ENCODE results near the gene PAX3.

PAX3 gene

DNA sequence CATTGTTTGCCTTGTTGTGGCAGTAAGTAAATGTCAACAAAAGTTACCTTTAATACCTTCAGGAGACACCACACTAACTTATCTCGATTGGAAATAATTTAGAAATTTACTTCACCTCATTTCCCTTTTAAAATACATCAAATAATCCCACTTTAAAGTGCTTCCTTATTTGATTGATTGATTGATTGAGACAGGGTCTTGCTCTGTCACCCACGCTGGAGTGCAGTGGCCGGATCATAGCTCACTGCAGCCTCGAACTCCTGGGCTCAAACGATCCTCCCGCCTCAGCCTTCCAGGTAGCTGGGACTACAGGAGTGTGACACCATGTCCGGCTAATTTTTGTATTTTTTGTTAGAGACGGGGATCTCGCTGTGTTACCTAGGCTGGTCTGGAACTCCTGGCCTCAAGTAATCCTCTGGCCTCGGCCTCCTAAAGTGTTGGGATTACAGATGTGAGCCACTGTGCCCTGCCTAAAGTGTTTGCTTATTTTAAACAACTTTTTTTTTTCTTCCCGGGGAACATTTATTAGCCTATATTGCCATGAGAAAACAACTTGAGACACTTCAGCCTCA is 12.0 kb upstream of the PAX3 start:
- no peak for DNase-seq (ENCODE audit: low spot score)

DNA sequence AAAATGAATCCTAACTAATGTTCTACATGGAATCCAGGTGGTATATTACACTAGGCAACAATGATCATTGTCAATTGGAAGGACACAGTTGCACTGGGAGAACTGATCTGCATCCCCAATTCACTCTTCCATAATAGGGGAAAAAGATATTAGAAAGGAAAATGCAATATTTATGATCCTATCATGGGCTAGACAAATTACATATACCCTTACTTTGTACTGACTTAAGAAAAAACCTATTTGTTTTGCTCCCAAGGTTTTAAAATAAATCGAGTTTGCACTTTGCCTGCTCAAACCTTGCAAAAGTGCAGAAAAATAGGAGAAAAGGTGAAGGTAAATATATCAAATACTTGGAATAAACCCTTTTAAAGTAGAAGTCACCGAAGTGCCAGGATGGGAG is 11.0 kb upstream of the PAX3 start:
- no peak for DNase-seq (ENCODE audit: low spot score)

DNA sequence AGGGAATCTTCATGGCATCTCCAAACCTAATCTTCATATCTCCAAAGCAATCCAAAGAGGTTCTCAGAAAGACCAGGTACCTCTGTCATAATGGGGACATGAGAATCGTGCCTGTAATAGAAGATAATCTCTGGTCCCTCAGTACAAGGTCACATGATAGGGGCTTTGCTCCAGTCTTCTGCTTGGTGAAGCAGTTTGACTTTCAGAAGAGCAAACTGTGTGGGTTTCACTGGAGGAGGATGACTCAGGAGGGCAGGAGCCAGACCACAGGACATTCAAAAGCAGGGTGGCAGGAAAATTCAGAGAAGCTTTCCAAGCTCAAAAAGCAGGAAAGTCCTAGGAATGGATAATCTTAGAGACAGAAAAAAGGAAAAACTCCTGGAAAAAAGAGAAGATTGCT is 10.6 kb upstream of the PAX3 start:
- no peak for DNase-seq (ENCODE audit: low spot score)

- no peak for DNase-seq (ENCODE audit: low spot score)
Measured at GRCh38 chr2:222307978-222308730, 9.4 kb upstream of the PAX3 start.

GRCh38 chr2:222307143-222307756 is 8.5 kb upstream of the PAX3 start:
- DNase-seq (ENCODE audit: low spot score): no peak

DNA sequence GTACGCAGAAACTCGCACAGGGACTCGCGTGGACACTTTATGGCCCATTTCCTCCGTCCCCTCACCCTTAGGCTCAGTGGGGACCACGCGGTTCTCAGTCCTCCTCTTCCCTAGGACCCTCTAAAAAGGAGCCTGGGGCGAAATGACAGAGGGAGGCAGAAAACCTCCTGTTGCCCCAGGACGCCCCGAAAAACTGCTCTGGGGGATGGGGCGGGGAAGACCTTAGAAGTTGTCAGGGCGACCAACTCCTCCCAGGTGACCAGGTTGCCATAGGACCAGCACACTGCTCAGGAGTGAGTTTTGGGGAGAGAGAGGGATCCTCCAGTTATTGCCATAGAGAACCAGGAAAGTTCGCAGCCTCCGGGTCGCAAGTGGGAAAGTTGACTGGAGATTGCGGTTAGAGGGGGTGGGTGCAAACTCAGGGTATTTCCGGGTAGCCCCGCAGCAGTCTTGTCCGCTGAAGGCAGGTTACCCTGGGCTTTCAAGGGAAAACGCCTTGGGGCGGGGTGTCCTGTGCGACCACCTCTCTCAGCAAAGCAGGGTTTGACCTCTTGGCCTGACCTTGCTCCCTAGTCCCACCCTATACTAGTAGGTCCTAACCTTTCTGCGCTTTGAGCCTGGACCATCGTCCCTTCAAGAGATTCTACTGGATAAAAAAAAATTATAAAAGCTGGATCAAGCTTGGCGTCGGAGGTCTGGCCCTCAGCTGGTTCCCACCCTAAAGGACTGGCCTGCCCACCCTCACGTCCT is 7.8 kb upstream of the PAX3 start:
- DNase-seq (ENCODE audit: low spot score): no peak

DNA sequence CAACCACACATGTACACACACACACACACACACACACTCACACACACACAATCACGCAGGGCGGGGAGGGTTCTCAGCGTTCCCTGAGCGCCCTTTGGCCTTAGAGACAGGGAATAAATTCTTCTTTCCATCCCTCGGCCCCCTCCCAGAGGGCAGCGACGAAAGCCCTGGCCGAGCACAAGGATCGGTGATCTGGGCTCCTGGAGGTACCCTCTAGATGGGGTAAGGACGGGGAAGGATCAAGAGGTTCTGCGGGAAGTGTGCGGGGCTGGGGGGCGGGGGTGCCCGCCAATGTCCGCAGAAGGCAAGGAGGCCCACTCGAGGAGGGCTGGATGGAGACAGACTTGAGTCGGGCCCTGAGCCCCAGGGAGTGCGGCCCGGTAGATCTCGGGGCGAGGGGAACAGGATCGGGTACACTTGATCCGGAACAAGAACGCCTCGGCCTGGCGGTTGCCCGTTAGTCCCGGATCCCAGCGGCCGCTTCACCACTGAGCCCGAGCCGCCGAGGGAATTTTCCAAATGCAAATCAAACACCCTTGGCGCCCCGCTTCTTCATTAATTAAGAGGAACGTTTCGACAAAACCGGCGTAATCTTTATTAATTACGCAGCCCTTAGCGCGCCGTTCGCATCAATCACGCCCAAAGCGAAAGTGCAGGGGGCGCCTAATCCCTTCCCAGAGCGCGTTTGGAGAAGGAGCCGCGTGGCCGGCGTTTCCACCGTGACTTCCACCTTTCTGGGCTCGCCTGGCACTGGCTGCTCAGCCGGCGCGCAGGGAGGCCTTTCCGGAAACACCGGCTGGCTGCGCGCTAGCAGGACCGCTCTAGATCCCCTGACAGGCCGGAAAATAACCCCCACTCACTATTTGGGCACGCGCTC is 7.0 kb upstream of the PAX3 start:
- DNase-seq (ENCODE audit: low spot score): no peak

DNA sequence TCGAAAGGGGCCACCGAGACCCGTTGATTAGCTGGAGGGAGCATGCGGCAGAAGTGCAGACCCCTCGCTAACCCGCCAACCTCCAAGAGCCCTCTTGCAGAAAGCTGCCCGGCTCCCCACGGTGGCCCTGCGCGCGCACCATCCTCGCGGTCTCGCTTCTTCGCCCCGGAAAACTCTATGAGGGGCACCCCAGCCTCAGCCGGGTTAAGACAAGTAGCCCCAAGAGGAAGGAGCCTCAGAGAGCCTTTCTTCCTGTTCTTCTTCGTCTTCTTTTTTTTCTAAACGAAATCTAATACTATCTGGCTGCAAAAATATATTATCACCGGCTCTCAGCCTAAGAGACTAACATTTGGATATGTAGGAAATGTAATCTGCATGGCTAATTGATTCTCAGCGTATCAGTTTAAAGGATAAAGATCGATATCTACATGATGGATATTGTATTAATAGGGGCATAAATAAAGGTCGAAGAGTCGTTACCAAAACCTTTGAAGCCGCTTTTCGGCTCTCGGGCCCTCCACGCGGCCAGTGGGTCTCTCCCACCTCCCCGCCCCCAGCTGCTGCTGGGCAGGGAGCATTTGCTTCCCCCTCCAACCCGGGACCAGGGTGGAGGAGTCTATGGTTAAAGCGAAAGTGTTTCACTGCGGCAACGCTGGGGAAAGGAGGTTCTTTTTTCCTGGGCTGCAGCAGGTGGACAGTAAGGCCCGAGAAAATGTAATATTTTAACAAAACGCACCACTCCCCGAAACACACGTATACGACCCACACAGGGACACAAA is 6.1 kb upstream of the PAX3 start:
- no peak for DNase-seq (ENCODE audit: low spot score)

- no peak for DNase-seq (ENCODE audit: low spot score)
Measured at GRCh38 chr2:222303828-222304736, 5.3 kb upstream of the PAX3 start.

DNA sequence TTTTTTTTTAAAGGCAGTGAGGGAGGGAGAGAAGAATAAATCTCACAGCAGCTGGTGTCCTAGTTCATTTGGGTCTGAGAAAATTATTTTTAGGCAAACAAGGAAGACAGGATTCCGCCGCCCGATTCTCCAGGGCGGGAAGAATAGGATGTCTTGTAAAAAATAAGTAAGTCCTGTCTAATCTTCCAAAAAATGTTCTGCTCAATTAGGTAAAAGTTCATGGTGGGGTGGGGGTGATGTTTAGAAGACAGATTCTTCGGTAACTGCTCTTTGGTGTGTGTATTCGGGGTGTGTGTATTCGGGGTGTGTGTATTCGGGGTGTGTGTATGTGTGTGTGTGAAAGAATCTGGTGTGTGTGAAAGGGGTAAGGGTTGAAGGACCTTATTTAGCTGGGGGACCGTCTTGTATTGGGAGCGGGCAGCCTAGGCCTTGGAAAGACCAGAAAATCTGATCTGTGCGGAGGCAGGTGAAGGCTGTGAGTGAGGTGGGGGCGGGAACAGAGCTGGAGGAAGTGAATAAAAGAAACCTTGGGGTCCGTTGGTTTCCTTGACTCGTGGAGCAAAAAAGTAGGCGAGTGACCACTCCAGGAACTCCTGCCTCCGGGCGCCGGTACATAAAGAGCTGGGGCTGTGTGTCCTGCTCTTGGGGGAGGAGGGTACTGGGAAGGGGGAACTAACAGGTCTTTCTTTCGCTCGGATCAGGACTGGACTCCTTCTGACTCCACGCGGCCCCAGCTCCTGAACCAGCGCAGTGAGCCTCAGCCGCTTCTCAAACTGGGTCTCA is 4.4 kb upstream of the PAX3 start:
- DNase-seq (ENCODE audit: low spot score): no peak

- DNase-seq (ENCODE audit: low spot score): no peak
Measured at GRCh38 chr2:222302178-222303018, 3.6 kb upstream of the PAX3 start.

DNA sequence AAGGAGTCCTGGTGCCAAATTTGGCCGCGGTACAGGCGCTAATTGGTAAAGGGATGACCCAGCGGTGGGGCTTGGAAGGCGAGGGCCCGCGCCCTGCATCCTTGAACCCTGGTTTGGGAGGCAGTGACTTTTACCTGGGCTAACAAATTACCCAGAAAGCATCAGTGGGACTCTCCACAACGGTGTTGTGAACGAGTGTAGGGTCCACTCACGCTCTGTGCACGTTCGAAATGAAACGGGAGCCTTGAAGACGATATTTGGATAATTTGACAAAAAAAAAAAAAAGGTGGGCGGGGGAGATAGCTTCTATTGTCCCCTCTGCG is 3.0 kb upstream of the PAX3 start:
- DNase-seq (ENCODE audit: low spot score): no peak

DNA sequence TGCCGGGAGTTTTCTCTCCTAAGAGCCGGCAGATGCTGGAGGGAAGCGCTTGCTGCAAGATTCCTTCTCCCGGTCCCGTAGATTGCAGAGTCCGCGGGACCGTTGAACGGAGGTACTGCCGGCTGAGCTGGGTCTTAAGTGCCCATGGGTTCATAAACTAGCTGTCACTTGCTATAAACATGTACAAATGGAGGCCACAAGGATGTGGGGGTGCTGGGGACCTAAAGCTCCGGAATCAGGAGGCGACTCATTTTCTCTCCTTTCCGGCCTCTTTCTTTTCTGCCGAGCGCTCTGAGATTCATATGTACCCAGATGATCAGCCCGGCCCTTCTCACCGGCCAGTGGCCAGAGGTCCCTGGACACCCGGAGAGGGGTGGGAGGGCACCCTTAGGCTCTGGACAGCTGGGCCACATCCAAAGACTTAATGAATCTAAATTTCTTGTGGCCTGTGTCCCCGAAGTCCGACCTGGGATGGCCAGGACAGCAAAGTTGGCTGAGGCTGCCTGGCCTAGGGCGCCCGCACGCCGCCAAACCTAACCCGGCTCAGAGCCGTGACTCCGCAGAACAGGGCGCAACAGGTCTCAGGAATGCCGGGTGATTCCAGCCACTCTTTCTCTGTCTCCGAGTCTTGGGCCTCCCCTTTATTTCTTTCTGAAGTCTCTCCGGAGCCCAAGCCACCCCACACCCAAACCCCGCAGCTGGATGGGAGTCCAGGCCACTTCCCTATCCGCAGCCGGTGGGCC is 2.4 kb upstream of the PAX3 start:
- DNase-seq (ENCODE audit: low spot score): no peak

GRCh38 chr2:222300726-222301052 is 1.9 kb upstream of the PAX3 start:
- no peak for DNase-seq (ENCODE audit: low spot score)

DNA sequence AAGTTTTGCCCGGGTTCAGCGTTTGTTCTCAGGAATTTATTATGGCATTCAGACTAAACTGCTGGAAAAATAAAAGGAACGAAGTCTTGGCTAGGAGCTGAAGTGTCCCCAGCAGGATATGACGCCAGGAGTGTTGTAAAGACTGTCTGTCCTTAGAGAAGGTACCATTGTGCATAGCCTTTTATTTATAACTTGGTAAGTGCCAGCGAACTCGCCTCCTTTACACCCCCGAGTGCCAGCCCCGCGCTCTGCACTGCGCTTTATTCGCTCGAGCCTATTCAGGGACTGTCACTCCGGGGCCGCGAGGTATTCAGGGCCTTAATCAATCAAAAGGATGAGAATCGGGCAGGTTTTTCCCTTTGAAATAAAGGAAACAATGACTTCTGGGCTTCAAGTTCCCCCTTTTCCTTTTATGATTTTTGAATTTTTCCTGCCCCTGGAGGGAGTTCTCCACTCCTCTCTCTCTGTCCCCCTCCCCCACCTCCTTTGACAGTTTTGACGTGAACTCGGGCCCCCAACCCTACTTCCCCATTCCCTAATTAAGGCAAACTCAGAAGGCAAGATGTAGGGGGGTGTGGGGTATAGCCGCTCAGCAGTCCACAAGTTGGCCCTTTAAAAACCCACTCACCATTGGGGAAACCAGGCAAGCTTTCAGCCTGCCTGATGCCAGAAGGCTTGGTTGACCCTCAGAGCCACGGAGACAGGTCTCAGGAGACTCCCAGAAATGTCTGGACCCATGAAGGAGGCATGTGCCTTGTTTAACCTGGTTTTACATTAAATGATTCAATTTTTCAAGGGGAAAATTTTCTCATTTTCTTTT is 1.3 kb upstream of the PAX3 start:
- DNase-seq (ENCODE audit: low spot score): no peak

- no peak for DNase-seq (ENCODE audit: low spot score)
Measured at GRCh38 chr2:222298001-222298310, 842 bp downstream of the PAX3 start.

GRCh38 chr2:222297600-222297935 is 1.2 kb downstream of the PAX3 start:
- no peak for DNase-seq (ENCODE audit: low spot score)
